GM23338 (cell line): ENCODE results near the gene C20orf173. TPM values are rescaled to one million over a fixed set of nuclear protein-coding genes. Genes with fewer than 3 reads are reported as not detected.
"Not testable (repeated sequence)": the region's sequence is repeated elsewhere in the genome, so short reads cannot be mapped to it uniquely, and the experiment has no call there.

Experiments used
- ATAC-seq: fragments of 200-7000 bp; cut with Tn5 transposase; 3 replicates; pipeline ENCODE4 v1.9.1; 2020
- DNase-seq: peaks from one replicate; pipeline ENCODE4 v3.0.0-alpha.2; 2015; ENCODE audit warnings: low spot score
- H2AFZ ChIP-seq: fragments of 200-600 bp; sonication (generic); 2 replicates; pipeline ENCODE4 v1.8.0; 2016; ENCODE audit warnings: antibody characterized with exemption, mild to moderate bottlenecking, moderate library complexity
- H3F3A ChIP-seq: fragments of 200-600 bp; sonication (generic); replicated peaks from 2 replicates; pipeline ENCODE4 v1.8.0; 2017; ENCODE audit warnings: antibody characterized with exemption, mixed run types, low read depth
- H3K27ac ChIP-seq: fragments of 200-600 bp; sonication (generic); 2 replicates; pipeline ENCODE4 v1.6.1; 2016; ENCODE audit warnings: low read depth
- H3K27me3 ChIP-seq: fragments of 200-600 bp; sonication (generic); 2 replicates; pipeline ENCODE4 v1.8.0; 2016; ENCODE audit warnings: mild to moderate bottlenecking, mixed run types, moderate library complexity; ENCODE audit not compliant: insufficient read depth
- H3K36me3 ChIP-seq: fragments of 200-600 bp; sonication (generic); 2 replicates; pipeline ENCODE4 v1.8.0; 2016; ENCODE audit warnings: mild to moderate bottlenecking; ENCODE audit not compliant: insufficient read depth
- H3K4me1 ChIP-seq: fragments of 200-600 bp; sonication (generic); 2 replicates; pipeline ENCODE4 v1.8.0; 2016; ENCODE audit warnings: mild to moderate bottlenecking, moderate library complexity; ENCODE audit not compliant: insufficient read depth
- H3K4me2 ChIP-seq: fragments of 200-600 bp; sonication (generic); 2 replicates; pipeline ENCODE4 v1.7.1; 2017; ENCODE audit warnings: mixed run types
- H3K4me3 ChIP-seq: fragments of 200-600 bp; sonication (generic); 2 replicates; pipeline ENCODE4 v1.6.1; 2016; ENCODE audit warnings: mixed run types
- H3K79me2 ChIP-seq: fragments of 200-600 bp; sonication (generic); replicated peaks from 2 replicates; pipeline ENCODE4 v1.8.0; 2017; ENCODE audit warnings: mild to moderate bottlenecking; ENCODE audit not compliant: insufficient read depth
- H3K9me2 ChIP-seq: fragments of 200-600 bp; sonication (generic); 2 replicates; pipeline ENCODE4 v1.8.0; 2017; ENCODE audit not compliant: insufficient read depth
- H4K20me1 ChIP-seq: fragments of 200-600 bp; sonication (generic); replicated peaks from 2 replicates; pipeline ENCODE4 v1.8.0; 2017; ENCODE audit warnings: mild to moderate bottlenecking; ENCODE audit not compliant: insufficient read depth
- H3K27ac Mint-ChIP-seq: 2 replicates; pipeline ENCODE4 v1.8.0; 2020; ENCODE audit warnings: inconsistent platforms, mild to moderate bottlenecking, moderate library complexity, mixed read lengths
- H3K27me3 Mint-ChIP-seq: 3 replicates; pipeline ENCODE4 v1.8.0; 2022; ENCODE audit warnings: low read depth, mild to moderate bottlenecking, moderate library complexity, mixed read lengths, inconsistent platforms; ENCODE audit not compliant: insufficient read depth, poor library complexity
- H3K36me3 Mint-ChIP-seq: 3 replicates; pipeline ENCODE4 v1.8.0; 2021; ENCODE audit warnings: low read depth, mild to moderate bottlenecking, inconsistent platforms, moderate library complexity, mixed read lengths
- H3K4me1 Mint-ChIP-seq: 3 replicates; pipeline ENCODE4 v1.8.0; 2020; ENCODE audit warnings: mild to moderate bottlenecking, inconsistent platforms, mixed read lengths
- H3K4me3 Mint-ChIP-seq: 3 replicates; pipeline ENCODE4 v1.8.0; 2021; ENCODE audit warnings: moderate library complexity, mild to moderate bottlenecking, inconsistent platforms, mixed read lengths
- H3K9me3 Mint-ChIP-seq: 3 replicates; pipeline ENCODE4 v1.8.0; 2020; ENCODE audit warnings: moderate library complexity, mild to moderate bottlenecking, inconsistent platforms, mixed read lengths
- CREB1 ChIP-seq: fragments of 250-450 bp; sonication (Bioruptor Pico); IDR thresholded peaks from 2 replicates; pipeline ENCODE4 v1.5.0; 2020; ENCODE audit warnings: low read depth, mild to moderate bottlenecking, moderate library complexity
- EZH2 ChIP-seq: fragments of 200-600 bp; sonication (generic); IDR thresholded peaks from one replicate; pipeline ENCODE4 v1.8.0; 2017; ENCODE audit warnings: antibody characterized with exemption, mild to moderate bottlenecking, low read depth; ENCODE audit not compliant: unreplicated experiment
- JUNB ChIP-seq: IDR thresholded peaks from one replicate; pipeline ENCODE4 v1.6.1; 2016; ENCODE audit warnings: antibody characterized with exemption; ENCODE audit not compliant: unreplicated experiment
- NANOG ChIP-seq: IDR thresholded peaks from 2 replicates; pipeline ENCODE4 v1.6.1; 2016; ENCODE audit warnings: antibody characterized with exemption, borderline replicate concordance
- POLR2AphosphoS5 ChIP-seq: IDR thresholded peaks from 2 replicates; pipeline ENCODE4 v1.6.1; 2016; ENCODE audit warnings: antibody characterized with exemption, low read depth
- ZNF114 ChIP-seq: fragments of 250-450 bp; sonication (Bioruptor Pico); IDR thresholded peaks from 2 replicates; pipeline ENCODE4 v1.5.0; 2020; ENCODE audit warnings: mild to moderate bottlenecking, moderate library complexity
- polyA plus RNA-seq: library from polyadenylated mRNA; unstranded; fragments of >200 nt; fragmentation: Nextera tagmentation; extraction: Ambion mirVana; gene quantifications from 2 replicates; pipeline ENCODE4 v1.2.1, GENCODE V29; 2016
- total RNA-seq: library from RNA; depleted of rRNA; stranded (reverse); fragments of >200 nt; shearing (Covaris generic); gene quantifications from 2 replicates; pipeline ENCODE4 v1.2.3, GENCODE V29; 2014
- TF ChIP-seq, protein P1 (sequence below), 2 experiments: fragments of 200-600 bp in 1 of 2; sonication (generic) in 1 of 2; conservative IDR thresholded peaks; 2 replicates each; pipeline versions ENCODE4 v1.5.1 to v1.6.1; 2016 to 2017; ENCODE audit warnings: antibody characterized with exemption in 2 of 2, low read depth in 2 of 2, mild to moderate bottlenecking in 2 of 2, moderate library complexity in 1 of 2
- TF ChIP-seq, protein P2 (sequence below): fragments of 250-450 bp; sonication (Bioruptor Pico); IDR thresholded peaks from 2 replicates; pipeline ENCODE4 v1.5.0; 2020; ENCODE audit warnings: mild to moderate bottlenecking, moderate library complexity
- TF ChIP-seq, protein P3 (sequence below): IDR thresholded peaks from 2 replicates; pipeline ENCODE4 v1.6.1; 2016; ENCODE audit warnings: antibody characterized with exemption

The C20orf173 gene
- total and polyA plus RNA-seq, 2 experiments from 2014 or later: not detected

DNA sequence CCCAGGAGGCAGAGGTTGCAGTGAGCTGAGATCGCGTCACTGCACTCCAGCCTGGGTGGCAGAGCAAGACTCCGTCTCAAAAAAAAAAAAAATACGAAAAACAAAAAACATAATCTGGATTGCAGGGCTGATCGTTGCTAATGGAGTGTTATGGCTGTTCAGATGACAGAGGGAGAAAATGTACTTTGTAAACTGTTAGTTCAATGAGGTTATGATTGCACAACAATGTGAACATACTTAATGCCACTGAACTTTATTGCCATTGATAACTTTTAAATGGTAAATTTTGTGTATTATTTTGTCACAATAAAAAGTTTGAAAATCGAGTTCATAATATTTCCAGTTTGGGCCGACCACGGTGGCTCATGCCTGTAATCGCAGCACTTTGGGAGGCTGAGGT is 10.5 kb downstream of the C20orf173 start:
- peaks cover 24% of the 10 kb centered on the region for H3K27me3 Mint-ChIP-seq
- TF ChIP-seq EZH2 (no peak), JUNB (no peak)
- H3K4me1 ChIP-seq: no peaks in the 10 kb centered on the region

DNA sequence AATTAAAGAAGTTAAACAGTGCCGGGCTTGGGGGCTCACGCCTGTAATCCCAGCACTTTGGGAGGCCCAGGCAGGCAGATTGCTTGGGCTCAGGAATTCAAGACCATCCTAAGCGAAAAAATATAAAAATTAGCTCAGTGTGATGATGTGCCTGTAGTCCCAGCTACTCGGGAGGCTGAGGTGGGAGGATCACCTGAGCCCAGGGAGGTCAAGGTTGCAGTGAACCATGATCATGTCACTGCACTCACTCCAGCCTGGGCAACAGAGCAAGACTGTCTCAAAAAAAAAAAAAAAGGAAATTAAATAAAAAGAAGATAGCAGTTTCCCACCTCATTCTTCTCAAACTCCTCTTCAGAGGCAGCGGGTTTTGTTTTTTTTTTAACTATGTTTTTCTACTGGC is 11.7 kb downstream of the C20orf173 start:
- not testable (repeated sequence) for H3K27ac ChIP-seq, H3F3A ChIP-seq, H3K79me2 ChIP-seq, H3K4me3 ChIP-seq, H4K20me1 ChIP-seq, H3K4me1 ChIP-seq, H3K4me2 ChIP-seq, H3K4me3 Mint-ChIP-seq, H3K9me2 ChIP-seq, H3K4me1 Mint-ChIP-seq, H3K27me3 ChIP-seq, H3K27ac Mint-ChIP-seq, H2AFZ ChIP-seq, H3K36me3 Mint-ChIP-seq, H3K9me3 Mint-ChIP-seq, H3K36me3 ChIP-seq, ATAC-seq, DNase-seq
- peaks cover 16% of the 10 kb centered on the region for H3K27me3 Mint-ChIP-seq

More for the DNA sequence above, 10.5 kb downstream of the C20orf173 start:
- Mint-ChIP-seq H3K4me1 (no peaks in the 10 kb centered on the region), H3K27ac (no peak overlapping the region), H3K4me3 (no peak overlapping the region), H3K9me3 (no peaks in the 10 kb centered on the region), H3K36me3 (no peaks in the 10 kb centered on the region)
- no peak overlapping the region for H2AFZ ChIP-seq
- DNase-seq (no peak), ATAC-seq (no peak)
- no peaks in the 10 kb centered on the region for H3K36me3 ChIP-seq
- H3K4me3 ChIP-seq: no peak overlapping the region
- H3F3A ChIP-seq: no peaks in the 10 kb centered on the region
- H3K4me2 ChIP-seq: no peak overlapping the region
- H3K79me2 ChIP-seq: no peaks in the 10 kb centered on the region
- H3K9me2 ChIP-seq: no peaks in the 10 kb centered on the region
- no peak overlapping the region for H3K27ac ChIP-seq
- no peaks in the 10 kb centered on the region for H4K20me1 ChIP-seq
- H3K27me3 ChIP-seq: no peaks in the 10 kb centered on the region

DNA sequence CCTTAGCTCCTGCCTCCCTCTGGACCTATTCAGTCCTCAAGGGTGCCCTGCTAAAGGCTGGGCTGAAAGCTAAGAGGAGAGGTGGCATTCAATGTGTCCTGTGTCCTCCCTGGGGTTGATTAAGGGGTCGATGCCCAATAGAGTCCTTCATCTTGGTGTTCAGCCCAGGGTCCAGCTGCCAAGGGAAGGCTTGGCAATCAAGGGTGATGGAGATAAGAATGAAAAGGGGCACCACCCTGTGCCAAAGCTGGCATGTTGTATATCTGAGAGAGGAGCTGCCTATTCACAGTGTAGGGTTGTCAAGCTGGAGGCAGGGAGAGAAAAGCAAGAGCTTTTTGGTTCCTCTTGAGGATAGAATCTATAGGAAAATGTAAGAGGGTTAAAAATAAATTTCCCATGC is 12.3 kb downstream of the C20orf173 start:
- Mint-ChIP-seq H3K36me3 (peaks cover under 1% of the 10 kb centered on the region; the same call in 2 of the 3 replicates), H3K4me1 (no peaks in the 10 kb centered on the region), H3K9me3 (no peaks in the 10 kb centered on the region), H3K27ac (no peak overlapping the region), H3K4me3 (no peak overlapping the region), H3K27me3 (peaks cover 16% of the 10 kb centered on the region)
- H4K20me1 ChIP-seq: no peaks in the 10 kb centered on the region
- H3K9me2 ChIP-seq: no peaks in the 10 kb centered on the region
- ATAC-seq (no peak), DNase-seq (no peak)
- no peaks in the 10 kb centered on the region for H3K27me3 ChIP-seq
- no peaks in the 10 kb centered on the region; the same call in 1 of the 2 replicates for H3K36me3 ChIP-seq
- no peaks in the 10 kb centered on the region for H3K79me2 ChIP-seq
- no peak overlapping the region for H2AFZ ChIP-seq
- no peaks in the 10 kb centered on the region for H3K4me1 ChIP-seq
- H3K27ac ChIP-seq: no peak overlapping the region
- H3F3A ChIP-seq: no peaks in the 10 kb centered on the region
- no peak overlapping the region for H3K4me3 ChIP-seq
- no peak overlapping the region for H3K4me2 ChIP-seq
- TF ChIP-seq ZNF114 (CRISPR knock-in tag) (no peak), NANOG (no peak), CREB1 (CRISPR knock-in tag) (no peak), EZH2 (no peak), POLR2AphosphoS5 (no peak)
- TF ChIP-seq, protein P1, sequence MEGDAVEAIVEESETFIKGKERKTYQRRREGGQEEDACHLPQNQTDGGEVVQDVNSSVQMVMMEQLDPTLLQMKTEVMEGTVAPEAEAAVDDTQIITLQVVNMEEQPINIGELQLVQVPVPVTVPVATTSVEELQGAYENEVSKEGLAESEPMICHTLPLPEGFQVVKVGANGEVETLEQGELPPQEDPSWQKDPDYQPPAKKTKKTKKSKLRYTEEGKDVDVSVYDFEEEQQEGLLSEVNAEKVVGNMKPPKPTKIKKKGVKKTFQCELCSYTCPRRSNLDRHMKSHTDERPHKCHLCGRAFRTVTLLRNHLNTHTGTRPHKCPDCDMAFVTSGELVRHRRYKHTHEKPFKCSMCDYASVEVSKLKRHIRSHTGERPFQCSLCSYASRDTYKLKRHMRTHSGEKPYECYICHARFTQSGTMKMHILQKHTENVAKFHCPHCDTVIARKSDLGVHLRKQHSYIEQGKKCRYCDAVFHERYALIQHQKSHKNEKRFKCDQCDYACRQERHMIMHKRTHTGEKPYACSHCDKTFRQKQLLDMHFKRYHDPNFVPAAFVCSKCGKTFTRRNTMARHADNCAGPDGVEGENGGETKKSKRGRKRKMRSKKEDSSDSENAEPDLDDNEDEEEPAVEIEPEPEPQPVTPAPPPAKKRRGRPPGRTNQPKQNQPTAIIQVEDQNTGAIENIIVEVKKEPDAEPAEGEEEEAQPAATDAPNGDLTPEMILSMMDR (conservative IDR thresholded peaks at IDR 0.05; ENCODE audit: low read depth in 2 of 2): no peak
- TF ChIP-seq, protein P2, sequence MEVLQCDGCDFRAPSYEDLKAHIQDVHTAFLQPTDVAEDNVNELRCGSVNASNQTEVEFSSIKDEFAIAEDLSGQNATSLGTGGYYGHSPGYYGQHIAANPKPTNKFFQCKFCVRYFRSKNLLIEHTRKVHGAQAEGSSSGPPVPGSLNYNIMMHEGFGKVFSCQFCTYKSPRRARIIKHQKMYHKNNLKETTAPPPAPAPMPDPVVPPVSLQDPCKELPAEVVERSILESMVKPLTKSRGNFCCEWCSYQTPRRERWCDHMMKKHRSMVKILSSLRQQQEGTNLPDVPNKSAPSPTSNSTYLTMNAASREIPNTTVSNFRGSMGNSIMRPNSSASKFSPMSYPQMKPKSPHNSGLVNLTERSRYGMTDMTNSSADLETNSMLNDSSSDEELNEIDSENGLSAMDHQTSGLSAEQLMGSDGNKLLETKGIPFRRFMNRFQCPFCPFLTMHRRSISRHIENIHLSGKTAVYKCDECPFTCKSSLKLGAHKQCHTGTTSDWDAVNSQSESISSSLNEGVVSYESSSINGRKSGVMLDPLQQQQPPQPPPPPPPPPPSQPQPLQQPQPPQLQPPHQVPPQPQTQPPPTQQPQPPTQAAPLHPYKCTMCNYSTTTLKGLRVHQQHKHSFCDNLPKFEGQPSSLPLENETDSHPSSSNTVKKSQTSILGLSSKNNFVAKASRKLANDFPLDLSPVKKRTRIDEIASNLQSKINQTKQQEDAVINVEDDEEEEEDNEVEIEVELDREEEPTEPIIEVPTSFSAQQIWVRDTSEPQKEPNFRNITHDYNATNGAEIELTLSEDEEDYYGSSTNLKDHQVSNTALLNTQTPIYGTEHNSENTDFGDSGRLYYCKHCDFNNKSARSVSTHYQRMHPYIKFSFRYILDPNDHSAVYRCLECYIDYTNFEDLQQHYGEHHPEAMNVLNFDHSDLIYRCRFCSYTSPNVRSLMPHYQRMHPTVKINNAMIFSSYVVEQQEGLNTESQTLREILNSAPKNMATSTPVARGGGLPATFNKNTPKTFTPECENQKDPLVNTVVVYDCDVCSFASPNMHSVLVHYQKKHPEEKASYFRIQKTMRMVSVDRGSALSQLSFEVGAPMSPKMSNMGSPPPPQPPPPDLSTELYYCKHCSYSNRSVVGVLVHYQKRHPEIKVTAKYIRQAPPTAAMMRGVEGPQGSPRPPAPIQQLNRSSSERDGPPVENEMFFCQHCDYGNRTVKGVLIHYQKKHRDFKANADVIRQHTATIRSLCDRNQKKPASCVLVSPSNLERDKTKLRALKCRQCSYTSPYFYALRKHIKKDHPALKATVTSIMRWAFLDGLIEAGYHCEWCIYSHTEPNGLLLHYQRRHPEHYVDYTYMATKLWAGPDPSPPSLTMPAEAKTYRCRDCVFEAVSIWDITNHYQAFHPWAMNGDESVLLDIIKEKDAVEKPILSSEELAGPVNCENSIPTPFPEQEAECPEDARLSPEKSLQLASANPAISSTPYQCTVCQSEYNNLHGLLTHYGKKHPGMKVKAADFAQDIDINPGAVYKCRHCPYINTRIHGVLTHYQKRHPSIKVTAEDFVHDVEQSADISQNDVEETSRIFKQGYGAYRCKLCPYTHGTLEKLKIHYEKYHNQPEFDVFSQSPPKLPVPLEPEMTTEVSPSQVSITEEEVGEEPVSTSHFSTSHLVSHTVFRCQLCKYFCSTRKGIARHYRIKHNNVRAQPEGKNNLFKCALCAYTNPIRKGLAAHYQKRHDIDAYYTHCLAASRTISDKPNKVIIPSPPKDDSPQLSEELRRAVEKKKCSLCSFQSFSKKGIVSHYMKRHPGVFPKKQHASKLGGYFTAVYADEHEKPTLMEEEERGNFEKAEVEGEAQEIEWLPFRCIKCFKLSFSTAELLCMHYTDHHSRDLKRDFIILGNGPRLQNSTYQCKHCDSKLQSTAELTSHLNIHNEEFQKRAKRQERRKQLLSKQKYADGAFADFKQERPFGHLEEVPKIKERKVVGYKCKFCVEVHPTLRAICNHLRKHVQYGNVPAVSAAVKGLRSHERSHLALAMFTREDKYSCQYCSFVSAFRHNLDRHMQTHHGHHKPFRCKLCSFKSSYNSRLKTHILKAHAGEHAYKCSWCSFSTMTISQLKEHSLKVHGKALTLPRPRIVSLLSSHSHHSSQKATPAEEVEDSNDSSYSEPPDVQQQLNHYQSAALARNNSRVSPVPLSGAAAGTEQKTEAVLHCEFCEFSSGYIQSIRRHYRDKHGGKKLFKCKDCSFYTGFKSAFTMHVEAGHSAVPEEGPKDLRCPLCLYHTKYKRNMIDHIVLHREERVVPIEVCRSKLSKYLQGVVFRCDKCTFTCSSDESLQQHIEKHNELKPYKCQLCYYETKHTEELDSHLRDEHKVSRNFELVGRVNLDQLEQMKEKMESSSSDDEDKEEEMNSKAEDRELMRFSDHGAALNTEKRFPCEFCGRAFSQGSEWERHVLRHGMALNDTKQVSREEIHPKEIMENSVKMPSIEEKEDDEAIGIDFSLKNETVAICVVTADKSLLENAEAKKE: no peak
- TF ChIP-seq, protein P3, sequence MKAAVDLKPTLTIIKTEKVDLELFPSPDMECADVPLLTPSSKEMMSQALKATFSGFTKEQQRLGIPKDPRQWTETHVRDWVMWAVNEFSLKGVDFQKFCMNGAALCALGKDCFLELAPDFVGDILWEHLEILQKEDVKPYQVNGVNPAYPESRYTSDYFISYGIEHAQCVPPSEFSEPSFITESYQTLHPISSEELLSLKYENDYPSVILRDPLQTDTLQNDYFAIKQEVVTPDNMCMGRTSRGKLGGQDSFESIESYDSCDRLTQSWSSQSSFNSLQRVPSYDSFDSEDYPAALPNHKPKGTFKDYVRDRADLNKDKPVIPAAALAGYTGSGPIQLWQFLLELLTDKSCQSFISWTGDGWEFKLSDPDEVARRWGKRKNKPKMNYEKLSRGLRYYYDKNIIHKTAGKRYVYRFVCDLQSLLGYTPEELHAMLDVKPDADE: no peak
